ENCODE data around the gene APRT.
"Not testable (repeated sequence)": the region's sequence is repeated elsewhere in the genome, so short reads cannot be mapped to it uniquely, and the experiment has no call there.

APRT gene

GRCh38 chr16:88806491-88807111 lies 5.1 kb downstream of the APRT start:
- DNase-seq (ENCODE audit: low spot score), result no peak

GRCh38 chr16:88805887-88806393 lies 5.8 kb downstream of the APRT start:
- no peak for DNase-seq (ENCODE audit: low spot score)

GRCh38 chr16:88805340-88805715 lies 6.4 kb downstream of the APRT start:
- DNase-seq (ENCODE audit: low spot score), result no peak

- peak; percentile 33 for DNase-seq (ENCODE audit: low spot score)
Measured at GRCh38 chr16:88804552-88805339, 7.0 kb downstream of the APRT start.

- DNase-seq (ENCODE audit: low spot score), result no peak
Measured at GRCh38 chr16:88804173-88804551, 7.6 kb downstream of the APRT start.

GRCh38 chr16:88803264-88803987 lies 8.3 kb downstream of the APRT start, which contains the start of gene CDT1:
TSS of gene CDT1 (plus strand) at chr16:88803789. CDS start at chr16:88803832, 43 bp downstream.
- DNase-seq (ENCODE audit: low spot score), result peak; percentile 85

GRCh38 chr16:88800277-88800592 lies 11.5 kb downstream of the APRT start:
- DNase-seq (ENCODE audit: low spot score), result no peak

GRCh38 chr16:88799569-88800276 lies 12.0 kb downstream of the APRT start:
- DNase-seq (ENCODE audit: low spot score), result no peak

- no peak for DNase-seq (ENCODE audit: low spot score)
Measured at GRCh38 chr16:88798772-88799455, 12.8 kb downstream of the APRT start.

GRCh38 chr16:88798073-88798472 lies 13.7 kb downstream of the APRT start:
- DNase-seq (ENCODE audit: low spot score), result no peak

- DNase-seq (ENCODE audit: low spot score), result no peak
Measured at GRCh38 chr16:88796278-88796677, 15.4 kb downstream of the APRT start.

GRCh38 chr16:88793251-88793954 lies 18.3 kb downstream of the APRT start:
- no peak for DNase-seq (ENCODE audit: low spot score)

- DNase-seq (ENCODE audit: low spot score), result no peak
Measured at GRCh38 chr16:88792668-88793250, 19.0 kb downstream of the APRT start.

GRCh38 chr16:88792078-88792550 lies 19.6 kb downstream of the APRT start:
- no peak for DNase-seq (ENCODE audit: low spot score)

- no peak for DNase-seq (ENCODE audit: low spot score)
Measured at GRCh38 chr16:88790312-88791211, 21.2 kb downstream of the APRT start.

- DNase-seq (ENCODE audit: low spot score), result no peak
Measured at GRCh38 chr16:88789594-88789993, 22.1 kb downstream of the APRT start.

GRCh38 chr16:88788749-88789148 lies 23.0 kb downstream of the APRT start:
- not testable (repeated sequence) for DNase-seq (ENCODE audit: low spot score)

GRCh38 chr16:88787579-88788314 lies 24.0 kb downstream of the APRT start:
- DNase-seq (ENCODE audit: low spot score), result no peak
